Islet of Langerhans (tissue), 1 donor: ENCODE measurements around the gene OR4M2.
"Not testable (repeated sequence)": the region's sequence is repeated elsewhere in the genome, so short reads cannot be mapped to it uniquely, and the experiment has no call there.

Experiments
- FAIRE-seq: peaks from one replicate; lab custom pipeline; 2011; peaks lifted over from hg19 to GRCh38; lab: Jason Lieb, UNC

The OR4M2 gene

DNA sequence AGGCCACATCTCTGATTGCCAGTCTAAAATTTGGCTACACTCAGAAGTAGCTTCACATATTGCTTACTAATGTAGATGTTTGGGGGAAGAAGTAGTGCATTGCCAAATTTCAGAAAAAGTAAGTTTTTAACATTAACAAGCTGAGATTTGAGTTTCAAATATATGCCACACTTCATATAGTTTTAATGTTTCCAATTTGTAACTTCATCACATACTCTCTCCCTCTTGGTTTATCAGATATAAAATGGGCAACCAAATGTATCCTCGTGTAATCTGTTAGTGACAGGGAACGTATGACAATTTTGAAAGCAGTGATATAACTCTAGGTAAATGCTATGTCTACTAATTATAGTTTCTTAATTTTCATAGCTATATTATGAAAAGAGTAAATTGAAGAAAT is at the start of gene OR4M2:
Gene OR4M2, plus strand, starts transcription at position 301 of the 400 bp plus-strand sequence. Its CDS starts 98 bp downstream, at position 399.
- FAIRE-seq, result not testable (repeated sequence)

GRCh38 chr15:22069267-22069666 is 11.1 kb upstream of the OR4M2 start:
- not testable (repeated sequence) for FAIRE-seq

- FAIRE-seq, result not testable (repeated sequence)
Observed at GRCh38 chr15:22081386-22081785, 1.1 kb downstream of the OR4M2 start.

GRCh38 chr15:22098616-22099253 is 18.4 kb downstream of the OR4M2 start:
- FAIRE-seq, result not testable (repeated sequence)

GRCh38 chr15:22099289-22099891 is 19.1 kb downstream of the OR4M2 start:
- not testable (repeated sequence) for FAIRE-seq

DNA sequence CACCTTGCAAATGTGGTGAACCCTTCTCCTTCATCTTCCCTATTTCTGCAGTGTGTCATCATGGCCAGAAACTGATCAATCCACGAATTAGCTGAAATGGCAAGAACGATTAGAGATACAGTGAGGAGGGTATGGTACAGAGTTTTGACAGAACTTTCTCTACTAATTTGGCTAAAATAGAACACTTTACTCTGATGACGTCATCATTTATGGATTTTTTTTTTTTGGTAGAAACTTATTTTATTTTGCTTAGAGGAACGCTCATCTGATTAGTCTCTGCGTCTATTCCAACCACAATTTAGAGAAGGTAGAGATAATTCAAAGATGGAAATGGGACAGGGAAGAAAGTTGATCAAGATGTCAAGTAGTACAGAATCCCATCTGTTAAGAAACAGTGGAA is 41.7 kb downstream of the OR4M2 start:
- not testable (repeated sequence) for FAIRE-seq
